Naive thymus-derived CD4-positive, alpha-beta T cell (primary cell): ENCODE results near the gene TERT. TPM values are rescaled to one million over a fixed set of nuclear protein-coding genes. Genes with fewer than 3 reads are reported as not detected.
"Not testable (repeated sequence)": the region's sequence is repeated elsewhere in the genome, so short reads cannot be mapped to it uniquely, and the experiment has no call there.

Experiments
- ATAC-seq: fragments of 150-1000 bp; cut with Tn5 transposase; 2 replicates; pipeline ENCODE4 v1.10.0; 2021; ENCODE audit warnings: mild to moderate bottlenecking, moderate library complexity
- CTCF ChIA-PET: fragments of 350-600 bp; sonication (Branson Sonifier 250); formaldehyde crosslinking; loops from one replicate; lab custom pipeline; 2021; ENCODE audit warnings: antibody characterized with exemption; lab: Charles Lee
- POLR2A ChIA-PET: fragments of 350-600 bp; sonication (Branson Sonifier 250); formaldehyde crosslinking; loops from one replicate; lab custom pipeline; 2021; ENCODE audit warnings: antibody characterized with exemption, inconsistent platforms; lab: Charles Lee
- DNase-seq, 9 donors: peaks; one replicate each; pipeline versions ENCODE4 v3.0.0 to v3.0.0-alpha.2; 2020 to 2022; ENCODE audit warnings: mixed read lengths in 1 of 9
- H3K27ac ChIP-seq: one replicate; pipeline ENCODE4 v1.7.0; 2013; ENCODE audit warnings: mild to moderate bottlenecking, low read depth, low read length, moderate library complexity
- H3K27me3 ChIP-seq, 2 donors: one replicate each; pipeline ENCODE4 v1.7.0; 2013; ENCODE audit warnings: low read length in 2 of 2, mild to moderate bottlenecking in 2 of 2, moderate library complexity in 2 of 2; ENCODE audit not compliant: control insufficient read depth in 2 of 2, insufficient read depth in 2 of 2
- H3K36me3 ChIP-seq, 3 experiments: 1 replicate in 2 of 3; 2 replicates in 1 of 3; pipeline ENCODE4 v1.7.0; 2013; ENCODE audit warnings: low read length in 3 of 3, mild to moderate bottlenecking in 3 of 3, moderate library complexity in 1 of 3; ENCODE audit not compliant: insufficient read depth in 3 of 3, control insufficient read depth in 2 of 3
- H3K4me1 ChIP-seq, 2 donors: one replicate each; pipeline ENCODE4 v1.7.0; 2013; ENCODE audit warnings: low read length in 2 of 2, mild to moderate bottlenecking in 2 of 2, moderate library complexity in 1 of 2; ENCODE audit not compliant: control insufficient read depth in 2 of 2, insufficient read depth in 2 of 2
- H3K4me3 ChIP-seq: 2 replicates; pipeline ENCODE4 v1.7.0; 2013; ENCODE audit warnings: mild to moderate bottlenecking, low read length
- H3K9me3 ChIP-seq, 3 experiments: 1 replicate in 2 of 3; 2 replicates in 1 of 3; pipeline ENCODE4 v1.7.0; 2013; ENCODE audit warnings: low read length in 3 of 3; ENCODE audit not compliant: control insufficient read depth in 2 of 3
- H3K27ac Mint-ChIP-seq, 9 donors: one replicate each; pipeline ENCODE4 v1.8.0; 2020 to 2022; ENCODE audit warnings: mixed read lengths in 9 of 9, mild to moderate bottlenecking in 8 of 9, moderate library complexity in 5 of 9, inconsistent platforms in 2 of 9
- H3K27me3 Mint-ChIP-seq, 5 donors: one replicate each; pipeline ENCODE4 v1.8.0; 2021 to 2022; ENCODE audit warnings: mixed read lengths in 5 of 5, mild to moderate bottlenecking in 1 of 5
- H3K36me3 Mint-ChIP-seq, 5 donors: one replicate each; pipeline ENCODE4 v1.8.0; 2020 to 2022; ENCODE audit warnings: mixed read lengths in 5 of 5, mild to moderate bottlenecking in 3 of 5, inconsistent platforms in 1 of 5
- H3K4me1 Mint-ChIP-seq, 7 donors: one replicate each; pipeline ENCODE4 v1.8.0; 2020 to 2022; ENCODE audit warnings: mixed read lengths in 7 of 7, mild to moderate bottlenecking in 3 of 7, inconsistent platforms in 1 of 7
- H3K4me3 Mint-ChIP-seq, 10 donors: one replicate each; pipeline ENCODE4 v1.8.0; 2020 to 2022; ENCODE audit warnings: mild to moderate bottlenecking in 10 of 10, mixed read lengths in 10 of 10, moderate library complexity in 6 of 10, inconsistent platforms in 2 of 10
- H3K9me3 Mint-ChIP-seq, 11 donors: one replicate each; pipeline ENCODE4 v1.8.0; 2020 to 2022; ENCODE audit warnings: mixed read lengths in 11 of 11, mild to moderate bottlenecking in 4 of 11, inconsistent platforms in 1 of 11, moderate library complexity in 1 of 11
- intact Hi-C, 2 donors: fragments of 100-400 bp; cut with micrococcal nuclease; formaldehyde crosslinking; loops; one replicate each; pipeline ENCODE4 v1.15.1; 2023
- polyA plus RNA-seq, 2 donors: library from polyadenylated mRNA; unstranded; fragments of 300-500 nt; fragmentation: Illumina TruSeq; gene quantifications; one replicate each; pipeline ENCODE4 v1.2.3, GENCODE V29; 2021
- total RNA-seq, 6 experiments: library from RNA in 5 of 6; stranded (reverse) in 5 of 6; gene quantifications; 1 replicate in 5 of 6; 2 replicates in 1 of 6; pipeline ENCODE4 v1.2.3 and lab custom pipeline; 2021 to 2026

Gene TERT
- total and polyA plus RNA-seq, 7 experiments from 2014 or later = 0.13 to 3.3 (median 1.3) TPM; not detected in 1

- Histone ChIP-seq H3K27me3 (no peaks in the 10 kb centered on the region), H3K4me3 (no peak overlapping the region), H3K4me1 (peaks cover 12 to 18% of the 10 kb centered on the region in 2 donors), H3K36me3 (peaks cover 0 to 55% (median 30%) of the 10 kb centered on the region in 3 experiments), H3K9me3 (no peaks in the 10 kb centered on the region), H3K27ac (no peak overlapping the region)
- intact Hi-C loops = loop anchor here in 1 of 2 donors (10.0 kb wide), 2 partner anchors 183 to 463 kb away; partner anchors contain the start of genes LPCAT1 and NDUFS6
- H3K4me1 Mint-ChIP-seq = peaks cover 23 to 51% (median 37%) of the 10 kb centered on the region in 7 donors
- no peak overlapping the region for H3K27ac Mint-ChIP-seq
- H3K36me3 Mint-ChIP-seq = peaks cover 0 to 36% (median 17%) of the 10 kb centered on the region in 5 donors
- H3K4me3 Mint-ChIP-seq = no peak overlapping the region
- no peaks in the 10 kb centered on the region for H3K9me3 Mint-ChIP-seq
- H3K27me3 Mint-ChIP-seq = no peaks in the 10 kb centered on the region
- ChIA-PET CTCF (no interaction called here), POLR2A (interaction anchor here (0.8 to 1.4 kb wide), 2 partner anchors 10 to 30 kb away, joined by 5 to 6 read pairs; no protein-coding TSS in a partner anchor)
- no peak for DNase-seq
- no peak for ATAC-seq
Observed at GRCh38 chr5:1341863-1342262, 47.0 kb upstream of the TERT start.

GRCh38 chr5:1339818-1340210 is 44.9 kb upstream of the TERT start:
- H3K27ac Mint-ChIP-seq, CTCF ChIA-PET, H3K9me3 ChIP-seq, H3K4me3 ChIP-seq, POLR2A ChIA-PET, H3K27me3 ChIP-seq, H3K4me3 Mint-ChIP-seq, H3K9me3 Mint-ChIP-seq, DNase-seq, H3K27ac ChIP-seq, ATAC-seq, H3K27me3 Mint-ChIP-seq: not testable (repeated sequence)
- Mint-ChIP-seq H3K36me3 (peaks cover 3 to 47% (median 23%) of the 10 kb centered on the region in 5 donors), H3K4me1 (peaks cover 23 to 53% (median 37%) of the 10 kb centered on the region in 7 donors)
- peaks cover 12 to 13% of the 10 kb centered on the region in 2 donors for H3K4me1 ChIP-seq
- intact Hi-C loops = loop anchor here in 1 of 2 donors (10.0 kb wide), 2 partner anchors 185 to 465 kb away; partner anchors contain the start of genes LPCAT1 and NDUFS6
- peaks cover 0 to 75% (median 32%) of the 10 kb centered on the region in 3 experiments for H3K36me3 ChIP-seq

- Histone ChIP-seq H3K36me3 (peaks cover 0 to 81% (median 32%) of the 10 kb centered on the region in 3 experiments), H3K4me1 (peaks cover 12 to 13% of the 10 kb centered on the region in 2 donors)
- H3K27me3 Mint-ChIP-seq, intact Hi-C loops, H3K9me3 Mint-ChIP-seq, H3K9me3 ChIP-seq, POLR2A ChIA-PET, ATAC-seq, H3K4me3 ChIP-seq, H3K27ac Mint-ChIP-seq, DNase-seq, H3K27me3 ChIP-seq, H3K27ac ChIP-seq, H3K4me3 Mint-ChIP-seq: not testable (repeated sequence)
- CTCF ChIA-PET = interaction anchor here (0.5 kb wide), 1 partner anchor 21 kb away, joined by 3 read pairs; no protein-coding TSS in a partner anchor
- Mint-ChIP-seq H3K36me3 (peaks cover 3 to 50% (median 23%) of the 10 kb centered on the region in 5 donors), H3K4me1 (peaks cover 23 to 53% (median 37%) of the 10 kb centered on the region in 7 donors)
Observed at GRCh38 chr5:1339139-1339817, 44.4 kb upstream of the TERT start.

- no peaks in the 10 kb centered on the region for H3K27me3 ChIP-seq
Observed at GRCh38 chr5:1338506-1339070, 43.7 kb upstream of the TERT start.

GRCh38 chr5:1338196-1338490 is 43.3 kb upstream of the TERT start:
- intact Hi-C loops = no loop called here
- H3K4me3 ChIP-seq = no peak overlapping the region
- peaks cover 13 to 41% (median 26%) of the 10 kb centered on the region in 7 donors for H3K4me1 Mint-ChIP-seq
- POLR2A ChIA-PET = no interaction called here
- no peaks in the 10 kb centered on the region for H3K9me3 Mint-ChIP-seq
- peaks cover under 1 to 8% of the 10 kb centered on the region in 2 donors for H3K4me1 ChIP-seq
- peaks cover 5 to 92% (median 43%) of the 10 kb centered on the region in 3 experiments for H3K36me3 ChIP-seq
- no peak overlapping the region for H3K27ac Mint-ChIP-seq
- no peaks in the 10 kb centered on the region for H3K9me3 ChIP-seq
- no peaks in the 10 kb centered on the region for H3K27me3 ChIP-seq
- H3K27me3 Mint-ChIP-seq = no peaks in the 10 kb centered on the region
- no peak overlapping the region for H3K4me3 Mint-ChIP-seq
- CTCF ChIA-PET = no interaction called here
- H3K27ac ChIP-seq = no peak overlapping the region
- H3K36me3 Mint-ChIP-seq = peaks cover 3 to 43% (median 17%) of the 10 kb centered on the region in 5 donors
- no peak for ATAC-seq
- DNase-seq = no peak

More at GRCh38 chr5:1338506-1339070, 43.7 kb upstream of the TERT start:
- Mint-ChIP-seq H3K36me3 (peaks cover 3 to 45% (median 18%) of the 10 kb centered on the region in 5 donors), H3K4me3 (no peak overlapping the region), H3K9me3 (no peaks in the 10 kb centered on the region), H3K27ac (no peak overlapping the region), H3K4me1 (peaks cover 16 to 46% (median 30%) of the 10 kb centered on the region in 7 donors), H3K27me3 (no peaks in the 10 kb centered on the region)
- Histone ChIP-seq H3K36me3 (peaks cover under 1 to 87% (median 38%) of the 10 kb centered on the region in 3 experiments), H3K9me3 (no peaks in the 10 kb centered on the region), H3K27ac (no peak overlapping the region), H3K4me3 (no peak overlapping the region), H3K4me1 (peaks cover 5 to 12% of the 10 kb centered on the region in 2 donors)
- intact Hi-C loops = no loop called here
- DNase-seq (no peak), ATAC-seq (no peak)
- POLR2A ChIA-PET = no interaction called here
- CTCF ChIA-PET = interaction anchor here (0.5 kb wide), 1 partner anchor 22 kb away, joined by 3 read pairs; no protein-coding TSS in a partner anchor

- Mint-ChIP-seq H3K27ac (no peak overlapping the region), H3K27me3 (no peaks in the 10 kb centered on the region), H3K9me3 (no peaks in the 10 kb centered on the region), H3K4me3 (no peak overlapping the region), H3K36me3 (peaks cover 3 to 42% (median 17%) of the 10 kb centered on the region in 5 donors), H3K4me1 (peaks cover 11 to 38% (median 23%) of the 10 kb centered on the region in 7 donors)
- Histone ChIP-seq H3K36me3 (peaks cover 9 to 96% (median 44%) of the 10 kb centered on the region in 3 experiments), H3K4me3 (no peak overlapping the region), H3K27me3 (no peaks in the 10 kb centered on the region), H3K4me1 (peaks cover 0 to 6% of the 10 kb centered on the region in 2 donors), H3K9me3 (no peaks in the 10 kb centered on the region), H3K27ac (no peak overlapping the region)
- DNase-seq = no peak
- CTCF ChIA-PET = interaction anchor here (0.8 kb wide), 1 partner anchor 87 kb away, joined by 3 read pairs; no protein-coding TSS in a partner anchor
- intact Hi-C loops = no loop called here
- no peak for ATAC-seq
- POLR2A ChIA-PET = interaction anchor here (1.2 kb wide), 1 partner anchor 20 kb away, joined by 3 read pairs; no protein-coding TSS in a partner anchor
Observed at GRCh38 chr5:1337489-1338195, 42.8 kb upstream of the TERT start.
